ENCODE results near the gene FSHB. TPM values are rescaled to one million over a fixed set of nuclear protein-coding genes. Genes with fewer than 3 reads are reported as not detected.

FSHB gene
- total RNA-seq, 4 donors from 2014 or later, result not detected

DNA sequence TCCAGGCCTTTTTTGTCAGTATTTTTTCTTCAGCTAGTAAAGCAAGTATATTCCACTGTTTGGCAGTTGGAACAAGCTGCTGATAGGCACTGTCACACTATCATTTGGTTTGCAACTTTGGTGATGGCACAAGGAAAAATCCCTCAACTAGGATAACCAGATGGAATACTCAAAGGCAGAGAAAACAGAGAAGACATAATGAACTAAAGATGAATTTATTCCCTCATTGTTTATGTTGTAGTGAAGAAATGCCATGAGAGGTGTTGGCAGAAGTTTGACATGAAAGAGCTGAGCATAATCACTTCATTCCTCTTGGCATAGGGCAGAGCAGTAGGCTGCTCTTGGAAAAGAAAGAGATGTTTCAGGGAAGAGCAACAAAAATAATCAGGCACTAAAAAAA lies 39.9 kb downstream of the FSHB start:
- TF ChIP-seq, protein P1, sequence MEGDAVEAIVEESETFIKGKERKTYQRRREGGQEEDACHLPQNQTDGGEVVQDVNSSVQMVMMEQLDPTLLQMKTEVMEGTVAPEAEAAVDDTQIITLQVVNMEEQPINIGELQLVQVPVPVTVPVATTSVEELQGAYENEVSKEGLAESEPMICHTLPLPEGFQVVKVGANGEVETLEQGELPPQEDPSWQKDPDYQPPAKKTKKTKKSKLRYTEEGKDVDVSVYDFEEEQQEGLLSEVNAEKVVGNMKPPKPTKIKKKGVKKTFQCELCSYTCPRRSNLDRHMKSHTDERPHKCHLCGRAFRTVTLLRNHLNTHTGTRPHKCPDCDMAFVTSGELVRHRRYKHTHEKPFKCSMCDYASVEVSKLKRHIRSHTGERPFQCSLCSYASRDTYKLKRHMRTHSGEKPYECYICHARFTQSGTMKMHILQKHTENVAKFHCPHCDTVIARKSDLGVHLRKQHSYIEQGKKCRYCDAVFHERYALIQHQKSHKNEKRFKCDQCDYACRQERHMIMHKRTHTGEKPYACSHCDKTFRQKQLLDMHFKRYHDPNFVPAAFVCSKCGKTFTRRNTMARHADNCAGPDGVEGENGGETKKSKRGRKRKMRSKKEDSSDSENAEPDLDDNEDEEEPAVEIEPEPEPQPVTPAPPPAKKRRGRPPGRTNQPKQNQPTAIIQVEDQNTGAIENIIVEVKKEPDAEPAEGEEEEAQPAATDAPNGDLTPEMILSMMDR (IDR thresholded peaks at IDR 0.05), result no peak
- TF ChIP-seq POLR2A (IDR thresholded peaks at IDR 0.05), result no peak
- H3K4me3 ChIP-seq (ENCODE audit: low read depth, poor library complexity, severe bottlenecking), result no peak overlapping the region
- no peak for DNase-seq (ENCODE audit: low spot score in 2 of 2)
- intact Hi-C loops (cut with DNase I; ENCODE audit: low total_unique reads), result loop anchor here (10.0 kb wide), 1 partner anchor 1556 kb away; no protein-coding TSS in a partner anchor

DNA sequence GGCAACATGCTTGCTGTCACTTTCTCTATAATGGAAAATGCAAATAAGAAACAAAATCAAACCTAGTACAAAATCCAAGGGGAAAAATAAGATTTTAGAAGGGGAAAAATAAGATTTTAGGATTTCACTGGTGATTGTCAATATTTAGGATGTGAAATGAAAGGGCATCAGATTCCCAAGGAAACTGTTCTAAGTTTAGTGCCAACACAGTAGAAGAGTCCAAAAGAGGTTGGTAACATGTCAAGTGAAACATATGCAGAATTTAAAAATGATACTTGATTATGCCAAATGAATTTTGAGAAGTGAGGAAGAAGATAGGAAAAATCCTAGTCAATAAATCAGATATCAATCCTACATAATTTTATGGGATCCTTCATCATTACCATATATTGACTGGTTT lies 46.4 kb downstream of the FSHB start:
- TF ChIP-seq POLR2A (IDR thresholded peaks at IDR 0.05), result no peak
- TF ChIP-seq, protein P1 (IDR thresholded peaks at IDR 0.05), result no peak
- intact Hi-C loops (cut with DNase I; ENCODE audit: low total_unique reads), result loop anchor here (10.0 kb wide), 1 partner anchor 1562 kb away; no protein-coding TSS in a partner anchor
- no peak overlapping the region for H3K4me3 ChIP-seq (ENCODE audit: low read depth, poor library complexity, severe bottlenecking)
- no peak for DNase-seq (ENCODE audit: low spot score in 2 of 2)

DNA sequence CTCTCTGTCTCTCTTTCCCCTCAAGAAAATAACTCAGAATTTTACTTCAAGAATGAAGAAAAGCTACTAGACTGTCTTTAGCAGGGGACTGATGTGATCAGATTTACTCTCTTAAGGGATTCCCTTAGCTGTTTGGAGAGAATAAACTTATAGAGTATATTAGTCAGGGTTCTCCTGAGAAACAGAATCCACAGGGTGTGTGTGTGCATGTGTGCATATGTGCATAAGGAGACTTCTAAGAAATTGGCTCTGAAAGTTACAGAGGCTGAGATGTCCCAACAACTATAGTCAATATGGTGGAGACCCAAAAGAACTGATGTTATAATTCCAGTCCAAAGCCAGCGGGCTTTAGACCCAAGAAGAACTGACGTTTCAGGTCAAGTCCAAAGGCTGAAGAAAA lies 49.0 kb downstream of the FSHB start:
- WGBS, 2 donors, result 79 to 94% methylated on average over 2 of the region's 2 CpGs
- TF ChIP-seq, protein P1 (IDR thresholded peaks at IDR 0.05), result no peak
- TF ChIP-seq POLR2A (IDR thresholded peaks at IDR 0.05), result no peak
- DNase-seq (ENCODE audit: low spot score in 2 of 2), result no peak
- intact Hi-C loops (cut with DNase I; ENCODE audit: low total_unique reads), result loop anchor here (10.0 kb wide), 1 partner anchor 1565 kb away; no protein-coding TSS in a partner anchor
- H3K4me3 ChIP-seq (ENCODE audit: low read depth, poor library complexity, severe bottlenecking), result no peak overlapping the region

DNA sequence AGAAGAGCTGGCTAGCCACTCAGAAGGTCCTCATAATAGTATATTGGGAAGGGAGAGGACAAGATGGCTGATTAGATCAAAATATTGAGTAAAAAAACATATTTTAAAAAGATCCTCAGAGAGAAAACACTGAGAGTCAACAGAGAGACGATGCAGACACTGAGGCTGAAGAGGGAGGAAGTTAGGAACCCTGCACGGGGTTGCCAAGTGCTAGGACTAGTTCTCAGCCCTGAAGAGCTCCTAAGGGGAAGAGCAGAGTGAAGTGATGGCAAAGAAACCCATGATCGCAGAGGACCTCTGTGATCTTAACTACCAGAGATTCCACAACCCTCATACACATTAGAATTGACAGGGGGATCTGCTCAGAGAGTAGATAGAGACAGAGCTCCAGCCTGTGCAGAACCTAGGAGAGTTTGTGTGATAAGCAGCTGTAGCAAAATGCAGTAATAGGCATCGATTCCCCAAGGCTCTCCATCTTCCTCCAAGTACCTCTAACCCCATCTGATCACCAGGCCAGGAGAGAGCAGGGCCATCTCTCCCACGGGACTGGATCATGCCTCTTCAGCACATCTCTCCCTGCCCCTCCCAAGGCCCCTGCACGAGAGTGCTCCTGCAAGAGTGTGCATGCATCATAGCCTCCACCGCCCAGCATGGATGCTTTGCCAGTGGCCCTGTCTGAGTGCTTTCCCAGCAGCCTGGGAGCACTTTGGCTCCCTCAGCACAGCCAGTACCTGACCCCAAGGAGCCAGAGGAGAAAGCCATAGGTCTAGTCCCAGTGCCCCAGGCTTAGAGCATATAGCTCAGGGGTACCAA lies 50.9 kb downstream of the FSHB start:
- intact Hi-C loops (cut with DNase I; ENCODE audit: low total_unique reads), result no loop called here
- DNase-seq (ENCODE audit: low spot score in 2 of 2), result peak in 1 of 2 donors; percentile 79
- TF ChIP-seq, protein P1 (IDR thresholded peaks at IDR 0.05), result no peak
- no peak for TF ChIP-seq POLR2A (IDR thresholded peaks at IDR 0.05)
- H3K4me3 ChIP-seq (ENCODE audit: low read depth, poor library complexity, severe bottlenecking), result no peak overlapping the region
- 71 to 73% methylated on average over 7 of the region's 7 CpGs for WGBS, 2 donors

DNA sequence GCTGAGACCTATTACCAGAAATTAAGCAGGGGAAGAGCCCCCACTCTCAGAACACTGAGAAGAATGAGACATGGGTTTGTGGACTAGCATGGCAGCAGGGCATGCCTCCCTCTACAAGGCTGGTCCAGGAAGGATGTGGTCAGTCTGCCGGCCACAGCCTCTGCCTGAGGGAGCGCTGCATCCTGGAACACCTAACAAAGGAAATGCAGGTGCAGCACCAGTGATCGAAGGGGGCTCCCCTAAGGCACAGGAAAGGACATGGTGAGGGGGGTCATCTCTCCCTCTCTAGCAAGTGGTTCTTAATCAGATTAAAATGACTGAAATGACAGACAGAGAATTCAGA lies 51.4 kb downstream of the FSHB start:
- intact Hi-C loops (cut with DNase I; ENCODE audit: low total_unique reads), result no loop called here
- no peak overlapping the region for H3K4me3 ChIP-seq (ENCODE audit: low read depth, poor library complexity, severe bottlenecking)
- TF ChIP-seq, protein P1 (IDR thresholded peaks at IDR 0.05), result no peak
- TF ChIP-seq POLR2A (IDR thresholded peaks at IDR 0.05), result no peak
- 45 to 54% methylated on average over 3 of the region's 3 CpGs for WGBS, 2 donors
- DNase-seq (ENCODE audit: low spot score in 2 of 2), result no peak

Other genes starting within 250 kb of the FSHB start
- gene KCNA4, start 214.0 kb upstream of the FSHB start, total RNA-seq, result under 1 TPM in 2 of 4 donors, not detected in 2; 0.23 to 0.56 TPM
- gene ARL14EP, start 92.1 kb downstream of the FSHB start, total RNA-seq, result 10 to 100 TPM; 10.8 to 17.2 (median 14.6) TPM